Dendritic cell treated with granulocyte-macrophage colony-stimulating factor and Interleukin-4, amounts not matched to agents 40 ng/mL and 50 ng/mL, for 4 days (primary cell): ENCODE results near the gene KLK13.

Experiments
- H3K27ac Mint-ChIP-seq: one replicate; pipeline ENCODE4 v1.8.0; 2022; ENCODE audit warnings: mild to moderate bottlenecking, mixed read lengths
- H3K27me3 Mint-ChIP-seq: one replicate; pipeline ENCODE4 v1.8.0; 2022; ENCODE audit warnings: mild to moderate bottlenecking, mixed read lengths
- H3K36me3 Mint-ChIP-seq: one replicate; pipeline ENCODE4 v1.8.0; 2022; ENCODE audit warnings: low read depth, mixed read lengths
- H3K4me1 Mint-ChIP-seq: one replicate; pipeline ENCODE4 v1.8.0; 2022; ENCODE audit warnings: low read depth, mixed read lengths
- H3K4me3 Mint-ChIP-seq: one replicate; pipeline ENCODE4 v1.8.0; 2022; ENCODE audit warnings: mild to moderate bottlenecking, moderate library complexity, mixed read lengths
- H3K9me3 Mint-ChIP-seq: one replicate; pipeline ENCODE4 v1.8.0; 2022; ENCODE audit warnings: mixed read lengths
- intact Hi-C: fragments of 100-400 bp; cut with micrococcal nuclease; formaldehyde crosslinking; loops from one replicate; pipeline ENCODE4 v1.15.0; 2022

KLK13 gene

DNA sequence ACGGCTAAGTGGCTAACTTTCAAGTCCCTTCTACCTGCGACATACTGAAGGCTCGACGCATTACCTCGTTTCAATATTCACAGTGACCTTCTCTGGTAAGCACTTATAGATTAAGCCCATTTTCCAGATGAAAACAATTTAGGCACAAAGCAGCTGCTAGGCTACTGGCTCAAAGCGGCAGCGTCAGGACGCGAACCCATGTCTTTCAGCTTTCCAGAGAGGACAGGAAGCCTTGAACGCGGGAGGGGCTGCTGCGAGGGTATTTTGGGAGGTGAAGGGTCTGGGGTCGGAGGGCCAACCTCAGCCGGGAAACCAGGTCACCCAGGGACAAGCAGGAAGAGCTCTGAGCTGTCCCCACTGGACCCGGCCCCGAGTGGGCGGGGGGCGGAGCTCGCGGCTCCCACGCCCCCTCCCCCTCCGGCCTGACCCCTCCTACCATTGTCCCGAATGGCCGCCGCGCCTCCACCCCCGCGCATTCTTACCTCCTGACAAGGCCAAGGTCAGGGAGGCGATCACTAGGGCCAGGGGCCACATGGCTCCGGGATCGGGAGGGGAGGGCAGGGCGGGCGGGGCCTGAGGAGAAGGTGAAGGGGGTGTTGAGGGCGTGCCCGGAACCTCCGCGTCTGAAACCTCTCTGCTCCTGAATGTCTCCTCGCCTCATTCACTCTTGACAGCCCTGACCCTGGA is at the start of gene KLK13:
Gene KLK13, minus strand, starts transcription at position 559 of the 687 bp plus-strand sequence. Its CDS starts 25 bp downstream, at position 534.
- Mint-ChIP-seq H3K27ac (no peak within 1 kb of the TSS), H3K27me3 (peaks cover 51% of the 10 kb centered on the region), H3K4me3 (peak within 1 kb of the TSS; percentile 44), H3K4me1 (peaks cover 17% of the 10 kb centered on the region), H3K36me3 (no peaks in the 10 kb centered on the region), H3K9me3 (no peaks in the 10 kb centered on the region)
- intact Hi-C loops: no loop called here

DNA sequence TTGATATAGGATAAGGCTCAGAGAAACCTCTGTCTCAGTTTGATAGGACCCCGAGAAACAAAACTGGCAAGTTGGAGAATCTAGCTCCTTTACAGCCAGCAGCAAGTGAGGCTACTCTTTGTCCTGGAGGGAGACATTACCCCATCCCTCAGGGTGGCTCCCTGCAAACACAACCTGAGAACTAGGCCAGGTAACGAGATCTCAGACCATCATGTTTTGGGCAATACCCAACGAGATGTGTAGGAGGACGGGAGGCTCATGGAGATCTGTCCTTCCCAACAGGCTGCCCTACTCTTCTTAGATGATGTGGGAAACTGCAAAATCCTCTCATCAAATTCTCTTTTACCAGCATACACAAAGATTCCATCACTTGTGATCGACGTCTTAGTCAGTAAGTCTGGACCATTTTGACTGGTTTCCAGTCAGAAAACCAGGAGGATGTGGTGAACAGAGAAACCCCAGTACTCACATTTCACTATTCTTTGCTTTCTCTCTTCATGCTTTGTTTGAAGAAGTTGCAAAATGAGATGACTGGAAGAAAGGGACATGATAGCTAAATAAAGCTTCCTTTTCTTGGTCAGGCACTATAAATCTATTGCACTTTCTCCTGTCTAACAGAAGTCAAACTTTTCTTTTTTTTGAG is 49.3 kb upstream of the KLK13 start:
- no peak overlapping the region for H3K4me3 Mint-ChIP-seq
- no peaks in the 10 kb centered on the region for H3K36me3 Mint-ChIP-seq
- H3K27ac Mint-ChIP-seq: peak overlapping the region; percentile 44
- H3K4me1 Mint-ChIP-seq: peaks cover 30% of the 10 kb centered on the region
- intact Hi-C loops: no loop called here
- H3K9me3 Mint-ChIP-seq: no peaks in the 10 kb centered on the region
- H3K27me3 Mint-ChIP-seq: no peaks in the 10 kb centered on the region

- Mint-ChIP-seq H3K36me3 (peaks cover 22% of the 10 kb centered on the region), H3K27ac (no peak overlapping the region), H3K27me3 (no peaks in the 10 kb centered on the region), H3K4me1 (peaks cover 29% of the 10 kb centered on the region), H3K4me3 (no peak overlapping the region), H3K9me3 (no peaks in the 10 kb centered on the region)
- intact Hi-C loops: no loop called here
Observed at GRCh38 chr19:51111606-51112005, 46.7 kb upstream of the KLK13 start.

GRCh38 chr19:51110666-51110971 is 45.7 kb upstream of the KLK13 start:
- Mint-ChIP-seq H3K36me3 (peaks cover 29% of the 10 kb centered on the region), H3K9me3 (no peaks in the 10 kb centered on the region), H3K27ac (no peak overlapping the region), H3K4me3 (no peak overlapping the region), H3K4me1 (peaks cover 34% of the 10 kb centered on the region), H3K27me3 (no peaks in the 10 kb centered on the region)
- intact Hi-C loops: no loop called here

GRCh38 chr19:51108805-51109146 is 43.9 kb upstream of the KLK13 start:
- Mint-ChIP-seq H3K36me3 (peaks cover 48% of the 10 kb centered on the region), H3K4me1 (peaks cover 29% of the 10 kb centered on the region), H3K27me3 (no peaks in the 10 kb centered on the region), H3K27ac (peak overlapping the region; percentile 88), H3K4me3 (peak overlapping the region; percentile 87), H3K9me3 (no peaks in the 10 kb centered on the region)
- intact Hi-C loops: loop anchor here (2.0 kb wide), 2 partner anchors 16 to 28 kb away; partner anchors contain the start of gene SIGLEC9

DNA sequence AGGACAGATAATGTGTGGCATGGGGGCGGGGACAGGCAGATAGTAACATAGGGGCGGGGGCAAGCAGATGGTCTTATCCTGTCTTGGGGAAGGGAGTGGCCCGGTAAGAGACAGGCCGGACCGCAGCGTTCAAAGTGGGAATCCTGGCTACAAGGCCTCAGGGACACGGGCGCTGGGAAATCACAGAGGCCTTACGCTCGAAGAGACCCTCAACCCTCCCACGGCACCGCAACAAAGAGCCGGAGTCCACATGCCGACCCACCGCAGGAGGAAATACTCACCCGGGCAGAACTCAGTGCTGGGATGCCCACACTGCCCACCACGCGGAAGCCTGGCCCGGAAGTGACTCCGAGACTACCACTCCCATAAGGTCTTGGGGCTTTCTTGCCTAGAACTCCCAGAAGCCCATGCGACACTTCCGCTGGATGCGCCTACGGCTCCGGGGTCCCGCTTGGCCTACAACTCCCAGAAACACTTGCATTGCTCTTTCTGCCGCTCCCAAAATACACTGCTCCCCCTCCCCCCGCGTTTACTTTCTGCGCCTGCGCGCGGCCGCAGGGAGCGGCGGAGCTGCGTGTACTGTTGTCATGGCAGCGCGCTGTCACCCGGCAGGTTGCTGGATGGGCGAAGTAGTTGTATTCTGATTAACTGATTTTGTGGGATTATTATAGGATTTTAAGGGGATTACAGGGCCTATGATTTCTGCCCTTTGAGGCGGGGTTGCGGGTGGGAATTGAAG is 43.3 kb upstream of the KLK13 start, which contains the start of gene CTU1:
Gene CTU1, minus strand, starts transcription at position 344 of the 739 bp plus-strand sequence. CDS start 3,840 bp downstream, outside the sequence.
- peaks cover 53% of the 10 kb centered on the region for H3K36me3 Mint-ChIP-seq
- peaks cover 33% of the 10 kb centered on the region for H3K4me1 Mint-ChIP-seq
- intact Hi-C loops: loop anchor here (2.0 kb wide), 2 partner anchors 17 to 29 kb away; partner anchors contain the start of gene SIGLEC9
- peak within 1 kb of the TSS; percentile 88 for H3K27ac Mint-ChIP-seq
- H3K27me3 Mint-ChIP-seq: no peaks in the 10 kb centered on the region
- peak within 1 kb of the TSS; percentile 87 for H3K4me3 Mint-ChIP-seq
- no peaks in the 10 kb centered on the region for H3K9me3 Mint-ChIP-seq

DNA sequence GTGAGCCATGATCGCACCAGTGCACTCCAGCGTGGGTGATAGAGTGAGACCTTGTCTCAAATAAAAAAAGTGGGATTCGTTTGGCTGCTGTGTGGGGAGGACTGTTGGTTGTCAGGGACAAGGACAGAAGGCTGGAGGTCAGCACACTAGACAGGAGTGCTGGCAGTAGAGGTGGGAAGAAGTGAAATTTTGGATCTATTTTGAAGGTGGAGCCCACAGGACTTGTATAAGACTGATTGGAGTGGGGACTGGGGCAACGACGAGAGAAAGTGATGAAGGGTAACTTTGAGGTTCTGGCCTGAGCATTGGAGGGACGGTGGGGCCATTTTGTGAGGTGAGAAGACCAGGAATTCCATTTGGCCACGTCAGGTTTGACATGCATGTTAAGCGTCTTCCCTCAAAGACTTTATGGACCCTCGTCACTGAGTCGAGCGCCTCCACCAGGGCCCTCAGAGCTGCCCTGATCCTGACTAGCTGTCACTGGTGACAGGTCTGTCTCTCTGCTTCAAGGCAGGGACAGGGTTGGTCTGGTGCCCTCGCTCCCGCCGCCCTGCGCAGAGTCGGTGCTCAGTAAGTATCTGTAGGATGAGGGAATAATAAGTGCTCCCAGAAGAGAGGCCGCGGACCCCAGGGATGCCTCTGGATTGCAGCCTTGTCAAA is 42.6 kb upstream of the KLK13 start:
- peaks cover 38% of the 10 kb centered on the region for H3K4me1 Mint-ChIP-seq

DNA sequence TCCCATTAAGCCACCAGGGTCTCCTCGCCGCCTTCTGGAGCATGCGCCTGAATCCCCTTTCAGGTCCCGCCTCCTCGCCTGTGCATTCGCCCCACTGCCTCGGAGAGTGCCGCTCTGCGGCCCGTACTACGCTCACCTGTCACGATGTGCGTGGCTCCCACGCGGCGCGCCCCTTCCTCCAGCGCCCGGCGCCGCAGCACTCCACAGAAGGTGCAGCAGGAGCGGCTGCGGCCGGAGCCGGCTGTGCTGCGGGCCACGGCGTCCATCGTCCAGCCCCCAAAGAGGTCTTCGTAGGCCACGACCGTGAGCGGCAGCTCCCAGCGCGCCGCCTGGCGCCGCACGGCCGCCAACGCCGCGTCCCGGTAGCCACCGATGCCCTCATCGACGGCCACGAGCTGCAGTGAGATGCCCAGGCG is 39.0 kb upstream of the KLK13 start:
- H3K36me3 Mint-ChIP-seq: peaks cover 91% of the 10 kb centered on the region

More for the DNA sequence above, 42.6 kb upstream of the KLK13 start:
- Mint-ChIP-seq H3K4me3 (peak overlapping the region; percentile 87), H3K27me3 (no peaks in the 10 kb centered on the region), H3K9me3 (no peaks in the 10 kb centered on the region), H3K27ac (peak overlapping the region; percentile 88), H3K36me3 (peaks cover 60% of the 10 kb centered on the region)
- intact Hi-C loops: loop anchor here (2.0 kb wide), 2 partner anchors 17 to 29 kb away; partner anchors contain the start of gene SIGLEC9

DNA sequence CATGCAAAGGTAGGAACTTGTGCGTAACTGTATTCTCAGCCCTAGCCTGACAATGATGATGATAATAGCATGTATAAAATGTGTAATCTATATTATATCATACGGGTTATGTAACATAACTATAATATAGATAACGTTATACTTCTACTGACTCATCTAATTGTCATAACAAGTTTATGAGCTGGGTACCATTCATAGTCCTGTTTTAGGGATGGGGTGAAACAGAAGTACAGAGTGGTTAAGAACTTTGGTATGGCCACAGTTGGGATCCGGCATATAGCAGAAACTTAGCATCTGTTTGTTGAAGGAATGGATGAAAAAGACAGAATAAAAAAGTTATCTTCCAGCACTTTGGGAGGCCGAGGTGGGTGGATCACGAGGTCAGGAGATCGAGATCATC is 38.1 kb upstream of the KLK13 start:
- Mint-ChIP-seq H3K9me3 (no peaks in the 10 kb centered on the region), H3K36me3 (peaks cover 92% of the 10 kb centered on the region), H3K27me3 (no peaks in the 10 kb centered on the region), H3K27ac (no peak overlapping the region), H3K4me3 (no peak overlapping the region), H3K4me1 (peaks cover 61% of the 10 kb centered on the region)
- intact Hi-C loops: no loop called here

More for the DNA sequence above, 39.0 kb upstream of the KLK13 start:
- peaks cover 60% of the 10 kb centered on the region for H3K4me1 Mint-ChIP-seq
- no peaks in the 10 kb centered on the region for H3K9me3 Mint-ChIP-seq
- H3K27ac Mint-ChIP-seq: no peak overlapping the region
- no peaks in the 10 kb centered on the region for H3K27me3 Mint-ChIP-seq
- intact Hi-C loops: no loop called here
- H3K4me3 Mint-ChIP-seq: no peak overlapping the region

DNA sequence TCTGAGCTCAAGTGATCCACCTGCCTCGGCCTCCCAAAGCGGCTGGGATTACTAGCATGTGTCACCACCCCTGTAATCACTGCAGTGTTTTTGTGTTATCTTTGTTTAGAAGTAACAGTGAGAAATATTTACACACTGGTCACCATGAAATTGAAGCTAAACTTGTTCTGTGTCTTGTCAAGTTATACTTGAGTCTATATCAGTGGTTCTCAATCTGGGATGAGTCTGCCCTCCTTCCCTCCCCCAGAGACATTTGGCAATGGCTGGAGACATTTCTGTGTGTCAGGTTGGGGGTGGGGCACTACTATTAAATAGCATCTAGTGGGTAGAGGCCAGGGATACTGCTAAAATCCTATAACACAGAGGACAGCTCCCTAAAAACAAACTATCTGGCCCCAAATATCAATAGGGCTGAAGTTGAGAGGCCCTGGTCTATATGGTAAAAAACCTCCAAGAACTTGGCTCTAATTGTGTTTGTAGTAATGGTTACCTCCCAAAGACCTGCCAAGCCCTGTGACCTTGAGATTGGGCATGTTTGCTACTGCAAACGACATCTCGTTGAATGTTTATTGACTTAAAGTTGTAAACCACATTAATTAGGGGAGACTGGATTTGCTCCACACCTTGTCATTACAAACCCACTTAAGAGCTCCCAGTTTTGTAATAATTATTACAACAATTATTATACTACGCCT is 36.4 kb upstream of the KLK13 start:
- intact Hi-C loops: no loop called here
- Mint-ChIP-seq H3K9me3 (no peaks in the 10 kb centered on the region), H3K36me3 (peaks cover 92% of the 10 kb centered on the region), H3K27ac (no peak overlapping the region), H3K4me1 (peaks cover 57% of the 10 kb centered on the region), H3K27me3 (no peaks in the 10 kb centered on the region), H3K4me3 (no peak overlapping the region)

DNA sequence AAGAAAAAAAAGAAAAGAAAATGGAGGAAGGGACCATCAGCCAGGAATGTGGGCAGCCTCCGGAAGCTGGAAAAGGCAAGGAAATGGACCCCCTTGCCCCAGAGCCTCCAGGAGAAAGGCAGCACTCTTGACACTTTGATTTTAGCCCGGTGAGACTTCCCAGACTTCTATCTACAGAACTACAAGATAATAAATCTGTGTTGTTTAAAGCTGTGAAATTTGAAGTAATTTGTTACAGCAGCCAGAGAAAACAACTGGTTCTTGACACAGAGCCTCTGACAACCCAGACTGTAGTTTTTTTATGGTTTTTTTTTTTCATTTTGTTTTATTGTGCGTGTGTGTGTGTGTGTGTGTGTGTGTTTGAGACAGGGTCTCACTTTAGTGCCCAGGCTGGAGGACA is 35.7 kb upstream of the KLK13 start:
- intact Hi-C loops: no loop called here
- Mint-ChIP-seq H3K4me1 (peaks cover 50% of the 10 kb centered on the region), H3K27me3 (no peaks in the 10 kb centered on the region), H3K9me3 (no peaks in the 10 kb centered on the region), H3K4me3 (no peak overlapping the region), H3K27ac (no peak overlapping the region), H3K36me3 (peaks cover 85% of the 10 kb centered on the region)

DNA sequence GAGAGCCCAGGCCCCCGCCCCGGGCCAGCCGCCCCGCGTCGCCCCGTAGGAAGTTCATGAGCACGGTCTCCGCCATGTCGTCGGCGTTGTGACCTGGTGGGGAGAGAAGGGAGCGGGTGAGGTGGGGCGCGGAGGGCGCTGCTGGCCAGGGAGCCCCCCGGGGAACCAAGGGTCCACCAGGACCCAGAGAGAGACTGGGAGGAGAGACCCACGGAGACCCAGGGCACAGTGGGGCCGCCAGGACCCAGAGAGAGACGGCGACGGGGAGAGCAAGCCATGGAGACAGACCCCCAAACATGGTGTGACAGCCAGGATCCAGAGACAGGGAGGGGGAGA is 34.1 kb upstream of the KLK13 start:
- H3K27me3 Mint-ChIP-seq: no peaks in the 10 kb centered on the region
- H3K4me1 Mint-ChIP-seq: peaks cover 43% of the 10 kb centered on the region
- H3K27ac Mint-ChIP-seq: no peak overlapping the region
- peak overlapping the region; percentile 14 for H3K4me3 Mint-ChIP-seq
- H3K36me3 Mint-ChIP-seq: peaks cover 69% of the 10 kb centered on the region
- intact Hi-C loops: no loop called here
- no peaks in the 10 kb centered on the region for H3K9me3 Mint-ChIP-seq

- H3K27me3 Mint-ChIP-seq: peaks cover 2% of the 10 kb centered on the region
- no peaks in the 10 kb centered on the region for H3K9me3 Mint-ChIP-seq
- peaks cover 64% of the 10 kb centered on the region for H3K36me3 Mint-ChIP-seq
- H3K4me1 Mint-ChIP-seq: peaks cover 38% of the 10 kb centered on the region
- peak overlapping the region; percentile 14 for H3K4me3 Mint-ChIP-seq
- intact Hi-C loops: no loop called here
- H3K27ac Mint-ChIP-seq: no peak overlapping the region
Observed at GRCh38 chr19:51098365-51099046, 33.6 kb upstream of the KLK13 start.
